GM19035 (cell line): ENCODE measurements around the gene GRID1.

Experiments
- ATAC-seq: cut with Tn5 transposase; IDR thresholded peaks from one replicate; pipeline ENCODE4 v1.9.1; 2021; ENCODE audit not compliant: unreplicated experiment

Gene GRID1

DNA sequence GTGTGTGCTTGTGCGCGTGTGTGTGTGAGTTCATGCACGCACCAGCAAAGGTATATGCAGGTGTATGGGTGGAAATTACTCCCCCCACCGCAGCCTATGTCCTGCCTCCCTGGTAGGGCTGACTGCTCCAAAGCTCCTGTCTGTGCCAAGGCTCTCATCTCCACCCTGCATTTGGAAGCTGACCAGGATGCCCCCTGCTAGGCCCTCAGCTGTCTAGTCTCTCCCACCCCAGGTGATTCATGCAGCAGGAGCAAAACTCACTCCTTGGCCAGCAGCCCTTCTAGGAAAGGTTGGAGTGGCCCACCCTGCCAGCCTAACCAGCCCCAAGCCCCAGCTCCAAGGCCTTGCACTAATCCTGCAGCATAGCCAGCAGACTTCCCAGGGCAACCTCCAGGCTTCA is 148.4 kb downstream of the GRID1 start:
- ATAC-seq, result no peak

DNA sequence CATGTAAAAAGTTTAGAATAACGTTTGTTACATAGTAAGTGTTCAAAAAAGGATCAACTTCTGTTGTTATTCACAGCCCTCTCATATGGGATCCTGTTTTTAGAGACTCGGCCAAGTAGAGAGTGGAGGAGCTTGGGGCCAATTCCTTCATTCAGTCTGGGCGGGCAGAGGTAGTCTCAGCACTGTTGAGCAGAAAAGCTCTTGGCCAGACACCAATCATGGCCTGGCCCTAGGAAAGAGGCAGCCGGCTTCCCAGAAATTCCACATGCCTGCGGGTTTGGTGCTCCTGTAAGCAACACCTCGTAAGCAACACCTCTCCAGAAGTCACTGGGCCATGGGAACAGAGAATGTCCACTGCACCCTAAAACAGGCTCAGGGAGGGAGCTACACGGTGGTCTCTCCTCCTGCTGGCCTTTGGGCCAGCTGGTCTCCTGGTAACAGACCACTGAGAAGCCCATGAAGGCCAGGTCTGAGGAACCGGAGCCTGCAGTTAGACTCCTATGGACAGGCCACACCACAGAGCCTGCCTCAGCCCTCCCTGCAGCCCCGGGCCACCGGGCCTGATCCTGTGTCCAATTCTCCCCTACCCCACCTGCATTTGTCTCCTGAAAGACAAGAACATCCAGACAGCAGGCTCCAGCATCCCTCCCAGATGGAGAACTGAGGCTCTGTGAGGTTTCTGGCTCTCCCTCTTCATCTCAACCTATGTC is 149.1 kb downstream of the GRID1 start:
- ATAC-seq, result no peak

DNA sequence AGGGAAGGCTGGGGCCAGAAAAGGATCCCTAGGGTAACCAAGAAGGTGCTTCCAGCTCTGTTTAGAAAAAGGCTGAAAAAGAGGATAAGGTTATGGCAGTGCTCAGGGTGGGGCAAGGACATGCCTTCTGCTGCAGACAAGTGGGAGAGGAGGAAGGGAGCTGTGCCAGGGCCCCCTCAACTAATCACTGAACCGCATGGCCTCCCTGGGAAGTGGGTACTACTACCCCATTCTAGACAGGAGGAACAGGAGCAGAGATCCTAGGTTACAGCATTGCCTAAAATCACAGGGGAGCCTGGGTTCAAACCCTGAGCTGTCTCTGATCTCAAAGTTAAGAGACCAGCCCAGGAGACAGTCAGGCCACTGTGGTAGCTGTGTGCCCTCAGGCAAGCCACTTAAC is 149.7 kb downstream of the GRID1 start:
- ATAC-seq, result no peak

DNA sequence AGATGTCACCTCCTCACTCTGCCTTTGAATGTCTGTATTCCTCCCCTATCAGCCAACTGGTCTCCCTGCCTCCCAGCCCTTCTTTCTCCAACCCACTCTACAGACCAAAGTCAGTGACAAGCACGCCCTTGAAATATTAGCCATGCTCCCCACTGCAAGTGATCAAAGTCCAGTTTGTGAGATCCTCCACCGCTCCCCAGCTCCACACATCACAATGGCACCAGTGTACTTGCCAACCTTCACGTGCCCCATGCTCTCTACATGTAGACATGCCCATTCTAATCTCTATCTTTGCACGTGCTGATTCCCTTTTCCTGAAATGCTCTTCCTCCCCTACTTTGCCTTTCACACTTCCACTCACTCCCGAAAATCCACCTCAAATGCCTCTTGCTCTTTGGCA is 150.9 kb downstream of the GRID1 start:
- ATAC-seq, result no peak

DNA sequence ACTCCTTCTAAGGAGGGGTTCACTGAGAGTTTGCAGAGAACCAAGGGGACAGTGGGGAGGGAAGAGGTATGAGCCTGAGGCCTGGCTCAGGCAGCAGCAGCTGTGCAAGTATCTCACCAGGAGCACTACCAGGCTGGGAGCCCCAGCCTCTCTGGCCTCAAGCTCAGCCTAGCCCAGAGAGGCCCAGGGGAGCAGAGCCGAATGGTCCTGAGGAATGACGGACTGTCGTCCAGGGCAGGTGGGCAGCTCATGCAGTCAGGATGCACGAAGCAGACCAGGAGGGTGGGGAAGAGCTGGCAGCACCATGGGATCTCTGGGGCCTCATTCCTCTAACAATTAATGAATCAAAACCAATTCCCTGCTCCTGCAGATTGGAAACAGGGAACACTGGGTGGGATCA is 151.5 kb downstream of the GRID1 start:
- no peak for ATAC-seq

DNA sequence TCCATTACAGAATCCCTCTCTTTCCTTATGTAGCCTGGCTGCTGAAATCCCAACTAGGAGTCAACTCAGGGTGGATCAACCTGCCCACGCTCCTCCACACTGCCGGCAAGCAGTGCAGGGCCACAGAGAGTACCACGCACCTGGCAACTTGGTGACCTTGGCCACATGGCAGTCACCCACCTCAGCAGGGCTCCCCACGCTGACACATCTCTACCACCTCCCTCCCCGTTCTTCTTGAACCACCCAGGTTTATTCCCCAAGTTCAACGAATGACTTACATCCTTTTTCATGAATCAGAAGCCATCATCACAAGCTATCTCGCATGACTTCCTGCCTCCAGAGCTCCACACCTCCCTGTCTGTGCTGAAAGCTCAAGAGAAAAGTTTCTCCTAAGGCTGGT is 153.4 kb downstream of the GRID1 start:
- no peak for ATAC-seq

DNA sequence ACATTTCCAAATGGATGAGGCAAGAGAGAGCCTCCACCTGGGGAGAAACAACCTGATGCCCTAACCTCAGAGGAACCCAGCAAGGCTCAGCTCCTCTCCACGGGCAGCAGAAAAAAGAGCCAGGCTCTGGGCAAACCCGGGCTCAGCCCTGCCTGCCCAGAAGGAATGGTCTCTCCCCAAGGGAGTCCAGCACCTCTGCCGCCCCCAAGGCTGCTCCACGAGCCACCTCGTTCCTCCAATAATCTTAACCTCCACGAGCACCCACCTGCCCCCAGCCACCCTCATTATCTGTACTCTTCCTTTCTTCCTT is 154.2 kb downstream of the GRID1 start:
- ATAC-seq, result no peak

DNA sequence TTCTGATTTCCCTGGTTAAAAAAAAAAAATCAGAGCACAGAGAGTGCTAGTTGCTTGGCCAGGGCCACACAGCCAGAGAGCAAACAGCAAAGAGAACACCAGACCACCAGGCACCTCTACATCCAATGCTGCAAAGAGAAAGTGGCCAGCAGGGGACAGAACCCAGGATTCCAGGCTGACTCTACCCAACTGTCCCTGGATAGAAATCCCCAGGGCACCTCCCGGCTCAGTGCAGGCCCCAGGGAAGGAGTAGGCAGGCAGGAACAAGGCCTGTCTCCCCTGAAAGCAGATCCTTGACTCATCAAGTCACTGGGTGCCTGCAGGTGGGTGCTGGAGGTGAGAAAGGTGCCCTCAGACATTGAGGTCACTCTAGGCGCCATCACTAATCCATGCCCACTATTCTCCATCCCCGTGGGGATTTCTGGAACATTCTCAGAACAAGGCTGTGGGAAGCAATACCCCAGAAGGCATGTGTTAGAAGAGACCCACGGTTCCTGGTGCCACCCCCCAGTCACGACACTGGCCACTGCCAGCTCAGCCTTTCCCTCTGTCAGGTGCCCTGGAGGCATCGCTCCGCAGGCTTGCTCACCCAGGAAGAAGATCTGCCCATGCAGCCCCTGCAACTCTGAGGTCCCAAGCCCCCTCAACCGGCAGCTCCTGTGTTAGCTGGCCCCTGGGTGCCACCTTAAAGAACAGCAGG is 154.8 kb downstream of the GRID1 start:
- no peak for ATAC-seq

DNA sequence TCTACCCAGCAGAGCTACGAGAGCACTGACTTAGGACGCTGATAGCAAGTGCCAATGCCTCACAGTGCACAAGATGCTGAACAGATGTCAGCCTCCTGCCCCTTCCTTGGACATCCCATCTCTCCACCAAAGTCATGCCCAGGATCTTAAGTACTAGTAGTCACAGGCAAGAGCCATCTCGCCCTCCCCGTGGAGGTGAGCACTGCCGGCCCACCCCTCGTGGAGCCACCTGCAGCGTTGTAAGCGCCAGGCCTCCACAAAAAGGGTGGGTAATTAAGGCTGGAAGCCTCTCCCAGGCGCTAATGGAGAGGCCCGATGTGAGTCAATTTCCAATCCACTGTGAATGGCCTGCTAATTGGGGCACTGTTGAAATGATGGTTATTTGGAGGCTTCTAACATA is 156.2 kb downstream of the GRID1 start:
- no peak for ATAC-seq

DNA sequence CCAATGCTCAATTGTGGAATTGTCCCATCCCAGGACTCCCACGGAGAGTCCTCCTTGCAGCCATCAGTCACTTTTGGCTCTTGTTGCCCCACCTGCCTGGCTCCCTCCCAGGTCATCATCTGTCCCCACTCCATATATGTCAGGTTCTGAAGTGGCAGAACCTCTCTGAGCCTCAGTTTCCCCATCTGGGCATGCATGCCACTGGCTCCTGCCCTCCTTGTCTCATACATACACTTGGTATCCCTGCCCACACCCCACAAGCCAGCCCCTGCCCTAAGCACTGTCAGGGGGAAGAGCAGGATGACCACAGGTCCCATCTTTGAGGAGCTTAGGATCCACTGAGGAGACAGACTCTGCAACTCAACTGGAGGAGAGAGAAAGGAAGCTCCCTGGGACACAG is 156.9 kb downstream of the GRID1 start:
- no peak for ATAC-seq

DNA sequence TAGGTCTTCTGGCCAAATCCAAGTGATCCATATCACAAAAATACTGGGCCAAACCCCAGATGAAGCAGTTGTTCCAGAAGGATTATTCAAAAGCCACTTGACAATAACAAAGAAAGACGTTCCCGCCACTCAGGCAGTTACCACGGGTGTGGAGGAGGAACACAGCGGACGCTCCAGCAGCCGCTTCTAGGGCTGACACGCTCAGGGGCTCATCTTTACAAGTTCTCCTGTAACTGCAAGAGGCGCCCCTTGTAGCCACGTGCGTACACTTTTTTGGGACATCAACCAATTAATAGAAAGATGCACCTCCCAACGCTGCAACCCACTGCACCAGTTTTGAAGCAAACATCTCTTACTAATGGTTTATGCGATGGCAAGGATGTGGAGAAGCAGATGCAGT is 159.4 kb downstream of the GRID1 start:
- no peak for ATAC-seq

DNA sequence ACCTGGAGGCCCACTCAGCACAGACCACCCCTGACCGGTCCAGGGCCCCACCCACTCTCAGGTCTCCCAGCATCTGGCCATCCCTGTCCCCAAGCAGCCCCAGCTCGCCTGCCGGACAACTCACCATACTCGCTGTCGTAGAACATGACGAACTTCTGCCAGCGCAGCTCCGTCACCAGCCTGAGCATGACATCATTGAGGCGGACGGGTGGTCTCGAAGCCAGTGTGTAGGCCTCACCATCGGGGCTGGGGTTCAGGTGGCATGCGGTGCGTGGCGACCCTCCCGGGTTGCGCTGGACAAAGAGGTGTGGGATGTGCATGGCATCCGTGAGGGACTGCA is 160.4 kb downstream of the GRID1 start:
- no peak for ATAC-seq

DNA sequence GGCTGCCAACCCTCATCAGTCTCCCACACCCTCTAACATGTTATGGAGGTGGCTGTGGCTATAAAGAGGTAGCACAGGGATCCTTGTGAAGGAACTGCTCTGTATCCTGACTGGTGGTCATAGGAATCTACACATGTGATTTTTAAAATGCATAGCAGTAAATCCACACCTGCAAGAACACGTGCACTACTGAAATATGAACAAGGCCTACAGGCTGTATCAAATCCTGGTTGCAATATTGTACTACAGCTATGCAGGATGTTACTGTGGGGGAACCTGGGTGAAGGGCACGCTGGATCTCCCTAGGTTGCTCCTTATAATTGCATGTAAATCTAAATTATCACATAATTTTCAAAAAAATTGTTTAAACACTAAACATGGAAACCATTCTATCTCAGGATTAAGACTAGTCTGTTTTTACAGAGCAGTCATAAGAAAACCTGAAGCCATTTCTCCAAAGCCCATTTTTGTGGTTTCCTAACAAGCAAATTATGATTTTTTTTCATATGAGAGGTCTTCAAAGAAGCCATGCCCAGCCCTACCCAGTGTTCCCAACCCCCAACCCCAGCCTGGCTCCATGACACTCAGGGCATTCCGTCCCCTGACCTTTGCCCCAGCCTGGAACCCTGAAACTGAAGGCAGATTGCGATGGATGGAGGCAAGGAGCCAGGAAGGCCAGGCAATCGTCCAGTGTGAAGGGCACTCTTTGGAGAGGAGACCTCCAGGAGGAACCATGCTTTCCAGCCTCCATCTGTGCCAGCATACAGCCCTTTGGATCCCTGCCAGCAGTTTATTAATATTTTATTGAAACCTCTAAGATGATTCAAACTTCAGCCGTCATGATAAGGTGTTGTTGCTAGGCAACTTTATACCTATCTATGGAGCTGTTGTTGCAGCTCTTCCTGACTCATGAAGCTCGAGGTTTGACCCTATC is 161.0 kb downstream of the GRID1 start:
- ATAC-seq, result no peak

DNA sequence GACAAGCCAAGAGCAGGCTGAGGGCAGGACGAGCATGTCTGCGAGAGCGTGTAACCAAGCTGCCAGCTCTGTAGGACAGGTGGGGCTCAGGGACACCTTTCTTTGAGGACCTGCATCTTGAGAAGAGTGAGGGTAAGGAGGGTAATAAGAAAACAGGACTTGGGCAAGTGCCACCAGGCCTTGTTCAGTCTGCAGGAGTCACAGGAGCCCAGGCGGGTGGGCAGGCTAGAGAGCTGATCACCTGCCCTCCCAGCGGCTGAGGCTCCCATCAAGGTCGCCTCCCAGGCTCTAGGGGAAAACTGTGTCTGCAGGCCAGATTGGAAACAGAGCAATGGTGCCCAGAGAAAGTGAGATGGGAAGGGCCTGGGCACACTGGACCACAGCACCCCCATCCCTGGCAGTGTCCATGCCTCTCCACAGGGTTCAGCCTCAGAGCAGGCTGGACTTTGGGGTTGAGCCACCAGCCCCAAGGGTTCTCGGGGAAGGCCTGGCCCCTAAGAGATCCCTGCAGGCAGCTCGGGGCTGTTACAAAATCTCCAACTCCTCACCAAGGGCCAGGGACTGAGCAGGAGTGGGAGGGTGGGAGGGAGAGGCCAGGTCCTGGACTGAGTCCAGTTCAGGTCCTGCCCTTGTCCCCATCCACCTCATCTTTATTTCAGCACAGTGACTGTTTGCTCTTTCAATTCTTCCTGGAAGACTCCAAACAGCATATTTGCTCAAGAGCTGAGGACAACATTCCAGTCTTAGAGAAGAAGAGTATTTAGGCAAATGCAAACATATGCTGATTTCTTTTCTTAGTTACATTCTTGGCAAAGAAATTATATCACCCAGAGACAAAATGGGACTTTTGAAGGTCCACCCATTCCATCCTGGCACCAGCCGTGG is 161.9 kb downstream of the GRID1 start:
- ATAC-seq, result no peak

DNA sequence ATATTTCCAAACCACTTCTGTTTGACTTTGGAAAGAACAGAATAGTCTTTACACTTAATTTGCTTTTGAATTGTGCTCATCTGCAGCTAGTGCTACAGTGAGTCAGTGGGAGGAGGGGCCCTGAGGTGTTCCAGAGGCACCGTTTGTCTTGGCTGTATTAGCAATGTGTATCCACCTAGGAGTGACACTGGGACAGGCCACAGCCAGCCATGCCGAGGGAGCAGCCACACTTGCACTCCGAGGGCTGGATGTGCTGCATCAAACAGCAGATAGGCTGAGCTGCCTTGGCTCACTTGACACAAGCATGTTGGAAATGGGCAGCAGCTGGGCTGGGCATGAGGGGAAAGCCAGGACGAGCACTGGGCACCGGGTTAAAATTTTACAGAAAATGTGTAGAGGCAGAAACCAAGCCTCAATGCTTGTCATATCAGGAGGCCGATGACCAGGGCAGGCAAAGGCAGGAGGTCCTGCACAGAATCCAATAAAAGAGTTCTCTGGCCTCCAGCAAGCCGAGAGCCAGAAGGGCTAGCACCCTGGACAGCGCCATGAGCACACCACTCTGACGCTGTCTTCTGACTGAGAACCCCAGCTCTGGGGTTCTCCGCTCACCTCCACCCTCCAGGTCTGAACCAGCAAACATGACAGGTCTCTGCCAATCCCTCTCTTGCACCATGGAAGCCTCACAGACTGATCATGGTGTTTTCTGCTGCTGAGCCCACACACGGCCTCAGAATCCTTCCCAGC is 163.3 kb downstream of the GRID1 start:
- ATAC-seq, result no peak

DNA sequence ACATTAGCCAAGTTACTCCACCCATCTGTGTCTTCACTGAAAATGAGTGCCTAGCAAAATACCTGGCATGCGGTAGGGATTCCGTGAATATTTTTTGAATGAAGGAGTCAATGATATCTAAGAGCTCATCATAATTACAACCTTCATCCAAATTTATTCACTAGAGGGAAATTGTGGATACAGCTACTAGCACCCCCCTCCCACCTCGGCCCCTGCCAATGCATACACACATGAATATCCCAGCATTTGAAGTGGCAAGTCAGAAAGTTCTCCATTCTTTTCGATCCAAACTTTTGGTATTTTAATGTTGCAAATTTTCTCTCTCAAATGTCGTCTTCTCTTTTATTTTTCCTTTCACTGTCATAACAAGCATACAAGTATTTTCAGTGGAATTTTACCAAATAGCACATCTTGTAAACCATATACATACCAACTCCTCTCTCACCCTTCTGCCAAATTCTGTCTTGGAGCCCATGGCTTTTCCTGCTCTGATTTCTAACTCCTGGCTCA is 164.3 kb downstream of the GRID1 start:
- no peak for ATAC-seq

DNA sequence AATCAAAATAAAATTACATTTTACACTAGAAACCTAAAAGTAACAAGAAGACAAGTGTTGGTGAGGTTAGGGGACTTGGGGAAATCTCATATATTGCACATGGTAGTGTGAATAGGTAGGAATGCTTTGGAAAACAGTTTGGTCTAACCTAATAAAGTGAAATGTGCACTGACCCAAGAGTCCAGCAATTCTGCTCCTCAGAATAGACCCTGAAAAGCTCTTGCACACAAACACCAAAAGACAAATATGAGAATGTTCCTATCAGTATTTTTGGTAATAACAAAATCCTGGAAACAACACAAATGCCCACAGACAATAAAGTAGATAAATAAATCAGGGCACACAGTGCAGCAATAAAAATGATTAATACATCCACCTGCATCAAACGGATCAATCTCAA is 165.7 kb downstream of the GRID1 start:
- ATAC-seq, result no peak

DNA sequence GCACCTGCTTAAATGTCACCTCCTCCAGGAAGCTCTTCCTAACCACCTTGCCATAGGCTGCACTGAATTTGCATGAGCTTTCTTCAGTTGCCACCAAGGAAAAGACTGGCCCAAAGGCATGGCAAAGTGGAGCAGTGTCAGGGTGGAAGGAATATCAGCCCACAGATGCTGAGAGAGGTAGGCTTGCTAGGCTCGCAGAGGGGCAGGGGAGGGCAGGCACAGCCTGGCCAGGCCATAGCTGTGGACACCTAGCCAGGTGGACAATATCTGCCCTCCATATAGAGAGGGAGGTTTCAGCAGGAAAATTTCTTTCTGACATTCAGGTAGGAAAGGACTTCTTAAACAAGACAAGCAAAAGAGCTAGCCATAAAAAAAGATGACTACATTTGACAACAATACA is 166.3 kb downstream of the GRID1 start:
- no peak for ATAC-seq

DNA sequence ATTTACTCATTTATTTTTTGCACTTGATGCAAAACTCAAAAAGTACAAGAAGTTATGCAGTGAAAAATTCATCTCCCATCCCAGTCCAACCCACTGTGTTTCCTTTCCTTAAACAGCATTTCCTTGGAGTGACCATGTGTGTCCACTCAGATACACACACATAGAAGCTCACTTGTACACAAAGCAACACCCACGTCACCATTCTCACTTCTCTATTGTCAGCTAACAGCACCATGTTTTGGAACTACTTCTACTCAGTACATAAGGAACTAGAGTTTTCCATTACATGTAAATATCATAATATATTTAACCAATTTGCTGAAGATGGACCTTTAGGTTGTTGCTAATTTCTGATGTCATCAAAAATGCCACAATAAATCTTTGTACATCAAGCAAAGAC is 167.6 kb downstream of the GRID1 start:
- ATAC-seq, result no peak

DNA sequence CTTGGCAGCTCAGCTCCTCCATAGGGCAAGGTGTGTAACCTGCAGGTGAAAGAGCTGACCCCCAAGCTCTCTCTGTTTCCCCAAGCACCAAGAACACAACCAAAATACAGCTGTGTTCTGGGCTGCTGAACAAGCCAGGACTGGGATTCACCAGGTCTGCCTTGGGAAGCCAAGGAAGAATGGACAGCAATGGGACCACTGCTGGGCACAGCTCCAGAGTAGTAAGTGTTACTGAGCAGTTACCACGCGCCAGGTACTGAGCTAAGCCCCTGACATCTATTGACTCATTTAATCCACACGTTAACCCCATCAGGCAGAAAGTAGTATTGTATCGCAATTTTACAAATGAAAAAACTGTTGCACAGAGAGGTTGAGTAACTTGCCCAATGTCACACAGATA is 168.3 kb downstream of the GRID1 start:
- no peak for ATAC-seq
